K562 (cell line): ENCODE measurements around the gene DYRK1A. TPM values are rescaled to one million over a fixed set of nuclear protein-coding genes. Genes with fewer than 3 reads are reported as not detected.

ENCODE experiments used
- BHLHE40 ChIP-seq: IDR thresholded peaks from 2 replicates; pipeline ENCODE4 v1.6.1; 2011; ENCODE audit warnings: low read length, improper control_type of control experiment
- CCAR2 ChIP-seq: fragments of 200-400 bp; formaldehyde crosslinking; IDR thresholded peaks from 2 replicates; pipeline ENCODE4 v1.6.1; 2017; ENCODE audit warnings: mild to moderate bottlenecking, low read depth, low read length
- EWSR1 ChIP-seq: fragments of 450-650 bp; IDR thresholded peaks from 2 replicates; pipeline ENCODE4 v1.6.1; 2018; ENCODE audit warnings: borderline replicate concordance, mild to moderate bottlenecking, low read depth, moderate library complexity; ENCODE audit not compliant: partially characterized antibody
- GTF2B ChIP-seq: IDR thresholded peaks from 2 replicates; pipeline ENCODE4 v1.6.1; 2011; ENCODE audit not compliant: insufficient read length; ENCODE audit errors: extremely low read depth
- HMG20A ChIP-seq: fragments of 450-650 bp; formaldehyde crosslinking; conservative IDR thresholded peaks from 2 replicates; pipeline ENCODE4 v1.4.0; 2020; ENCODE audit warnings: mild to moderate bottlenecking, mixed read lengths
- MAFK ChIP-seq: IDR thresholded peaks from 2 replicates; pipeline ENCODE4 v1.6.1; 2011; ENCODE audit warnings: low read length, improper control_type of control experiment
- MCM7 ChIP-seq, 2 experiments: fragments of 450-650 bp; IDR thresholded peaks; 2 replicates each; pipeline ENCODE4 v1.6.1; 2016 to 2018
- MED1 ChIP-seq: sonication (generic); formaldehyde crosslinking; IDR thresholded peaks from 2 replicates; pipeline ENCODE4 v1.8.1; 2023; ENCODE audit warnings: missing genetic modification reagents, borderline replicate concordance
- NELFE ChIP-seq: IDR thresholded peaks from 2 replicates; pipeline ENCODE4 v1.6.1; 2011; ENCODE audit warnings: mild to moderate bottlenecking; ENCODE audit not compliant: insufficient read depth, insufficient read length
- NFATC3 ChIP-seq: fragments of 450-650 bp; IDR thresholded peaks from 2 replicates; pipeline ENCODE4 v1.6.1; 2017; ENCODE audit warnings: mild to moderate bottlenecking
- NR1H2 ChIP-seq: sonication (generic); formaldehyde crosslinking; IDR thresholded peaks from 2 replicates; pipeline ENCODE4 v1.4.0; 2020; ENCODE audit warnings: mild to moderate bottlenecking, missing genetic modification reagents
- POLR2AphosphoS5 ChIP-seq: IDR thresholded peaks from 2 replicates; pipeline ENCODE4 v1.6.1; 2011; ENCODE audit warnings: mild to moderate bottlenecking, low read depth, low read length, moderate library complexity; ENCODE audit not compliant: control insufficient read depth, insufficient read depth
- POU5F1 ChIP-seq: fragments of 150-350 bp; IDR thresholded peaks from 2 replicates; pipeline ENCODE4 v1.6.1; 2014; ENCODE audit warnings: borderline replicate concordance, low read length, low read depth, mild to moderate bottlenecking; ENCODE audit not compliant: partially characterized antibody
- RBFOX2 ChIP-seq: fragments of 200-400 bp; formaldehyde crosslinking; IDR thresholded peaks from 2 replicates; pipeline ENCODE4 v1.6.1; 2017; ENCODE audit warnings: low read depth, mild to moderate bottlenecking, low read length, moderate library complexity
- SFPQ ChIP-seq: fragments of 200-400 bp; formaldehyde crosslinking; IDR thresholded peaks from 2 replicates; pipeline ENCODE4 v1.6.1; 2017; ENCODE audit warnings: mild to moderate bottlenecking, low read depth, low read length, moderate library complexity
- TAF15 ChIP-seq: fragments of 200-400 bp; formaldehyde crosslinking; IDR thresholded peaks from 2 replicates; pipeline ENCODE4 v1.6.1; 2017; ENCODE audit warnings: mild to moderate bottlenecking, low read depth, low read length, moderate library complexity
- TAF9B ChIP-seq: fragments of 450-650 bp; IDR thresholded peaks from 2 replicates; pipeline ENCODE4 v1.6.1; 2018; ENCODE audit warnings: mild to moderate bottlenecking; ENCODE audit not compliant: partially characterized antibody
- TCF7 ChIP-seq: sonication (generic); IDR thresholded peaks from 2 replicates; pipeline ENCODE4 v1.6.1; 2016; ENCODE audit warnings: antibody characterized with exemption, borderline replicate concordance
- YY1 ChIP-seq, 3 experiments: IDR thresholded peaks; 2 replicates each; pipeline ENCODE4 v1.6.1; 2011; ENCODE audit warnings: low read length in 2 of 3, mild to moderate bottlenecking in 2 of 3, moderate library complexity in 2 of 3, borderline replicate concordance in 1 of 3, control low read depth in 1 of 3, low read depth in 1 of 3; ENCODE audit not compliant: insufficient read depth in 3 of 3, insufficient replicate concordance in 2 of 3, control insufficient read depth in 1 of 3, insufficient read length in 1 of 3; ENCODE audit errors: extremely low read depth in 1 of 3
- ZKSCAN8 ChIP-seq: fragments of 200-800 bp; sonication (Bioruptor generic); IDR thresholded peaks from 2 replicates; pipeline ENCODE4 v1.6.1; 2016; ENCODE audit warnings: missing genetic modification characterization, missing compliant biosample characterization
- ZNF347 ChIP-seq: fragments of 450-650 bp; formaldehyde crosslinking; IDR thresholded peaks from 2 replicates; pipeline ENCODE4 v1.4.0; 2020; ENCODE audit warnings: low read depth, mild to moderate bottlenecking, moderate library complexity
- ZNF445 ChIP-seq: fragments of 250-450 bp; sonication (Bioruptor Pico); IDR thresholded peaks from 2 replicates; pipeline ENCODE4 v1.4.0; 2020; ENCODE audit warnings: low read depth, mild to moderate bottlenecking, moderate library complexity
- ZNF717 ChIP-seq: fragments of 250-450 bp; sonication (Bioruptor Pico); IDR thresholded peaks from 2 replicates; pipeline ENCODE4 v1.5.0; 2021
- polyA plus RNA-seq, 8 experiments: library from polyadenylated mRNA; depleted of rRNA in 4 of 8; stranded (reverse) in 5 of 8; unstranded in 3 of 8; fragments of >200 nt; fragmentation: Nextera tagmentation in 2 of 8; fragmentation: Illumina TruSeq in 1 of 8; extraction: Ambion mirVana in 2 of 8; extraction: Trizol in 1 of 8; gene quantifications; 2 replicates each; pipeline versions ENCODE4 v1.2.1 to v1.2.3, GENCODE V29; 2011 to 2014; ENCODE audit warnings: inconsistent platforms in 1 of 8, missing spikeins in 1 of 8
- total RNA-seq, 7 experiments: library from RNA; depleted of rRNA in 6 of 7; stranded (reverse); fragments of >200 nt in 6 of 7; fragmentation: Illumina TruSeq in 2 of 7; extraction: Trizol in 2 of 7; gene quantifications; 2 replicates each; pipeline versions ENCODE4 v1.2.1 to v1.2.3, GENCODE V29; 2011 to 2021; ENCODE audit warnings: low replicate concordance in 1 of 7

DYRK1A gene
- total and polyA plus RNA-seq, 9 of the 15 experiments (the other 6 are each of a cell fraction or from before 2014, with no cell fraction given), result 3.7 to 64.8 (median 42.3) TPM

GRCh38 chr21:37365517-37366481, 774 bp upstream of the DYRK1A start (continued):
- TF ChIP-seq EWSR1 (no peak), NR1H2 (CRISPR knock-in tag) (no peak), ZNF717 (CRISPR knock-in tag) (no peak), CCAR2 (no peak), ZNF445 (0 out of 2 replicates have a peak, but pooled peaks have one; percentile 41), POLR2AphosphoS5 (peak; percentile 45), MAFK (no peak), GTF2B (no peak), MED1 (CRISPR knock-in tag) (no peak), ZNF347 (CRISPR knock-in tag) (no peak), ZKSCAN8 (no peak; the same call in 1 of the 2 replicates), TAF15 (no peak), TCF7 (no peak), NFATC3 (no peak), BHLHE40 (peak; percentile 20; the same call in 1 of the 2 replicates), TAF9B (peak; percentile 13), SFPQ (no peak), NELFE (no peak), POU5F1 (no peak), YY1 (IDR thresholded peaks at IDR 0.05; ENCODE audit: borderline replicate concordance in 1 of 3, control insufficient read depth in 1 of 3, extremely low read depth in 1 of 3, insufficient read depth in 3 of 3, insufficient read length in 1 of 3, insufficient replicate concordance in 2 of 3, low read depth in 1 of 3, low read length in 2 of 3) (peak; percentile 43 to 90 (median 79)), RBFOX2 (peak; percentile 93), HMG20A (no peak), MCM7 (IDR thresholded peaks at IDR 0.05) (no peak)
